ENCODE data around the gene MAB21L1.

GRCh38 chr13:35468195-35468594 lies 8.3 kb downstream of the MAB21L1 start:
- TF ChIP-seq REST (IDR thresholded peaks at IDR 0.05; ENCODE audit: unreplicated experiment) (no peak), CTCF (conservative IDR thresholded peaks at IDR 0.05; ENCODE audit: low read depth in 2 of 2) (no peak), EZH2 (IDR thresholded peaks at IDR 0.05; ENCODE audit: low read depth, unreplicated experiment) (no peak), CREB1 (CRISPR knock-in tag; IDR thresholded peaks at IDR 0.05; ENCODE audit: low read depth) (no peak), POLR2AphosphoS5 (IDR thresholded peaks at IDR 0.05; ENCODE audit: low read depth) (no peak), ZNF331 (CRISPR knock-in tag; IDR thresholded peaks at IDR 0.05; ENCODE audit: low read depth) (no peak), EZH2phosphoT487 (IDR thresholded peaks at IDR 0.05; ENCODE audit: unreplicated experiment) (no peak), STAT1 (IDR thresholded peaks at IDR 0.05; ENCODE audit: unreplicated experiment) (no peak)

Measured in GM23338 (cell line).